ENCODE results near the gene ADRA2A. TPM values are rescaled to one million over a fixed set of nuclear protein-coding genes. Genes with fewer than 3 reads are reported as not detected.

ADRA2A gene
- total RNA-seq, result not detected
- not detected for polyA plus RNA-seq

- H3K4me1 ChIP-seq (ENCODE audit: insufficient read depth, low read length), result no peaks in the 10 kb centered on the region
- peaks cover 13 to 31% (median 14%) of the 10 kb centered on the region in 3 donors for H3K4me1 Mint-ChIP-seq
- peak within 1 kb of the TSS; percentile 69 to 87 (median 75) for H3K4me3 Mint-ChIP-seq
- DNase-seq, result no peak
- peaks cover 0 to 5% (median 0%) of the 10 kb centered on the region in 5 donors for H3K9me3 Mint-ChIP-seq
- ChIA-PET POLR2A (no interaction called here), CTCF (interaction anchor here (1.2 to 1.7 kb wide), 5 partner anchors 10 to 331 kb away, joined by 3 to 4 read pairs (median 3); no protein-coding TSS in a partner anchor)
- H3K36me3 ChIP-seq (ENCODE audit: insufficient read depth, low read length), result no peaks in the 10 kb centered on the region
- peak within 1 kb of the TSS; percentile 50 for H3K4me3 ChIP-seq (ENCODE audit: low read length)
- H3K27me3 Mint-ChIP-seq, result peaks cover 61 to 63% of the 10 kb centered on the region in 2 donors
- peak within 1 kb of the TSS in 2 of 8 donors; percentile 33 to 35 for H3K27ac Mint-ChIP-seq
- peaks cover 0 to 9% (median 0%) of the 10 kb centered on the region in 3 donors for H3K36me3 Mint-ChIP-seq
- H3K27me3 ChIP-seq (ENCODE audit: insufficient read depth, low read length, poor library complexity, severe bottlenecking), result peaks cover 25% of the 10 kb centered on the region
- H3K9me3 ChIP-seq (ENCODE audit: low read length), result no peaks in the 10 kb centered on the region
- no peak within 1 kb of the TSS for H3K27ac ChIP-seq (ENCODE audit: low read depth, low read length)
Observed at GRCh38 chr10:111076682-111077478, at the start of gene ADRA2A. ADRA2A (plus strand) TSS chr10:111077029; CDS start chr10:111077997, 968 bp downstream.

GRCh38 chr10:111030042-111030750, 46.6 kb upstream of the ADRA2A start:
- Histone ChIP-seq H3K27me3 (ENCODE audit: insufficient read depth, low read length, poor library complexity, severe bottlenecking) (no peaks in the 10 kb centered on the region), H3K4me1 (ENCODE audit: insufficient read depth, low read length) (no peaks in the 10 kb centered on the region), H3K4me3 (ENCODE audit: low read length) (no peak overlapping the region), H3K36me3 (ENCODE audit: insufficient read depth, low read length) (no peaks in the 10 kb centered on the region), H3K27ac (ENCODE audit: low read depth, low read length) (no peak overlapping the region), H3K9me3 (ENCODE audit: low read length) (no peaks in the 10 kb centered on the region)
- POLR2A ChIA-PET, result no interaction called here
- no peak for DNase-seq
- CTCF ChIA-PET, result no interaction called here
- Mint-ChIP-seq H3K36me3 (peaks cover 12 to 57% (median 13%) of the 10 kb centered on the region in 3 donors), H3K27me3 (peaks cover 0 to 2% of the 10 kb centered on the region in 2 donors), H3K9me3 (peaks cover 16 to 34% (median 27%) of the 10 kb centered on the region in 5 donors), H3K27ac (peak overlapping the region in 1 of 8 donors; percentile 28), H3K4me3 (no peak overlapping the region), H3K4me1 (peaks cover 0 to 12% (median 4%) of the 10 kb centered on the region in 3 donors)

- no peak overlapping the region for H3K27ac ChIP-seq (ENCODE audit: low read depth, low read length)
- no peaks in the 10 kb centered on the region for H3K4me1 ChIP-seq (ENCODE audit: insufficient read depth, low read length)
- ChIA-PET POLR2A (no interaction called here), CTCF (interaction anchor here (1.1 kb wide), 1 partner anchor 232 kb away, joined by 5 read pairs; no protein-coding TSS in a partner anchor)
- no peak for DNase-seq
- peaks cover 4 to 38% (median 14%) of the 10 kb centered on the region in 3 donors for H3K36me3 Mint-ChIP-seq
- H3K27me3 ChIP-seq (ENCODE audit: insufficient read depth, low read length, poor library complexity, severe bottlenecking), result no peaks in the 10 kb centered on the region
- no peak overlapping the region for H3K27ac Mint-ChIP-seq
- no peaks in the 10 kb centered on the region for H3K36me3 ChIP-seq (ENCODE audit: insufficient read depth, low read length)
- H3K4me3 ChIP-seq (ENCODE audit: low read length), result no peak overlapping the region
- peaks cover 5% of the 10 kb centered on the region for H3K9me3 ChIP-seq (ENCODE audit: low read length)
- peaks cover 3% of the 10 kb centered on the region in 2 donors for H3K27me3 Mint-ChIP-seq
- no peak overlapping the region for H3K4me3 Mint-ChIP-seq
- peaks cover 20 to 50% (median 38%) of the 10 kb centered on the region in 5 donors for H3K9me3 Mint-ChIP-seq
- H3K4me1 Mint-ChIP-seq, result peaks cover 0 to 10% (median 4%) of the 10 kb centered on the region in 3 donors
Observed at GRCh38 chr10:111034598-111035310, 42.1 kb upstream of the ADRA2A start.

GRCh38 chr10:111035542-111035941, 41.3 kb upstream of the ADRA2A start:
- Mint-ChIP-seq H3K9me3 (peaks cover 27 to 56% (median 46%) of the 10 kb centered on the region in 5 donors), H3K4me3 (no peak overlapping the region), H3K36me3 (peaks cover 4 to 33% (median 16%) of the 10 kb centered on the region in 3 donors), H3K4me1 (peaks cover 0 to 3% (median 0%) of the 10 kb centered on the region in 3 donors), H3K27ac (no peak overlapping the region), H3K27me3 (peaks cover 5 to 10% of the 10 kb centered on the region in 2 donors)
- Histone ChIP-seq H3K4me1 (ENCODE audit: insufficient read depth, low read length) (no peaks in the 10 kb centered on the region), H3K36me3 (ENCODE audit: insufficient read depth, low read length) (no peaks in the 10 kb centered on the region), H3K27me3 (ENCODE audit: insufficient read depth, low read length, poor library complexity, severe bottlenecking) (no peaks in the 10 kb centered on the region), H3K9me3 (ENCODE audit: low read length) (peaks cover 5% of the 10 kb centered on the region), H3K4me3 (ENCODE audit: low read length) (no peak overlapping the region), H3K27ac (ENCODE audit: low read depth, low read length) (no peak overlapping the region)
- no peak for DNase-seq
- POLR2A ChIA-PET, result no interaction called here
- CTCF ChIA-PET, result no interaction called here

GRCh38 chr10:111037858-111038257, 39.0 kb upstream of the ADRA2A start:
- H3K27ac ChIP-seq (ENCODE audit: low read depth, low read length), result no peak overlapping the region
- peaks cover 5% of the 10 kb centered on the region for H3K9me3 ChIP-seq (ENCODE audit: low read length)
- H3K4me1 ChIP-seq (ENCODE audit: insufficient read depth, low read length), result no peaks in the 10 kb centered on the region
- H3K27me3 Mint-ChIP-seq, result peaks cover 14% of the 10 kb centered on the region in 2 donors
- H3K4me1 Mint-ChIP-seq, result no peaks in the 10 kb centered on the region
- no peaks in the 10 kb centered on the region for H3K36me3 ChIP-seq (ENCODE audit: insufficient read depth, low read length)
- H3K4me3 Mint-ChIP-seq, result no peak overlapping the region
- H3K36me3 Mint-ChIP-seq, result peaks cover 6 to 35% (median 11%) of the 10 kb centered on the region in 3 donors
- H3K4me3 ChIP-seq (ENCODE audit: low read length), result no peak overlapping the region
- H3K9me3 Mint-ChIP-seq, result peaks cover 38 to 62% (median 55%) of the 10 kb centered on the region in 5 donors
- no peaks in the 10 kb centered on the region for H3K27me3 ChIP-seq (ENCODE audit: insufficient read depth, low read length, poor library complexity, severe bottlenecking)
- CTCF ChIA-PET, result no interaction called here
- H3K27ac Mint-ChIP-seq, result no peak overlapping the region
- POLR2A ChIA-PET, result no interaction called here
- DNase-seq, result no peak

- POLR2A ChIA-PET, result no interaction called here
- no peaks in the 10 kb centered on the region for H3K36me3 ChIP-seq (ENCODE audit: insufficient read depth, low read length)
Observed at GRCh38 chr10:111039522-111039921, 37.3 kb upstream of the ADRA2A start.

GRCh38 chr10:111057006-111057405, 19.8 kb upstream of the ADRA2A start:
- H3K27ac Mint-ChIP-seq, result no peak overlapping the region
- ChIA-PET POLR2A (no interaction called here), CTCF (no interaction called here)
- Histone ChIP-seq H3K4me3 (ENCODE audit: low read length) (no peak overlapping the region), H3K27me3 (ENCODE audit: insufficient read depth, low read length, poor library complexity, severe bottlenecking) (no peaks in the 10 kb centered on the region), H3K36me3 (ENCODE audit: insufficient read depth, low read length) (no peaks in the 10 kb centered on the region), H3K9me3 (ENCODE audit: low read length) (no peaks in the 10 kb centered on the region), H3K4me1 (ENCODE audit: insufficient read depth, low read length) (no peaks in the 10 kb centered on the region), H3K27ac (ENCODE audit: low read depth, low read length) (no peak overlapping the region)
- H3K9me3 Mint-ChIP-seq, result peaks cover 9 to 25% (median 19%) of the 10 kb centered on the region in 5 donors
- H3K36me3 Mint-ChIP-seq, result peaks cover 0 to 14% (median 1%) of the 10 kb centered on the region in 3 donors
- H3K27me3 Mint-ChIP-seq, result peaks cover 30 to 49% of the 10 kb centered on the region in 2 donors
- no peak overlapping the region for H3K4me3 Mint-ChIP-seq
- DNase-seq, result no peak
- no peaks in the 10 kb centered on the region for H3K4me1 Mint-ChIP-seq

More at GRCh38 chr10:111039522-111039921, 37.3 kb upstream of the ADRA2A start:
- Histone ChIP-seq H3K27me3 (ENCODE audit: insufficient read depth, low read length, poor library complexity, severe bottlenecking) (no peaks in the 10 kb centered on the region), H3K27ac (ENCODE audit: low read depth, low read length) (no peak overlapping the region), H3K9me3 (ENCODE audit: low read length) (peaks cover 5% of the 10 kb centered on the region), H3K4me3 (ENCODE audit: low read length) (no peak overlapping the region), H3K4me1 (ENCODE audit: insufficient read depth, low read length) (no peaks in the 10 kb centered on the region)
- Mint-ChIP-seq H3K4me3 (no peak overlapping the region), H3K27ac (no peak overlapping the region), H3K36me3 (peaks cover 1 to 29% (median 4%) of the 10 kb centered on the region in 3 donors), H3K4me1 (no peaks in the 10 kb centered on the region), H3K27me3 (peaks cover 14% of the 10 kb centered on the region in 2 donors), H3K9me3 (peaks cover 33 to 57% (median 46%) of the 10 kb centered on the region in 5 donors)
- DNase-seq, result no peak
- CTCF ChIA-PET, result no interaction called here
